NCI-H510A treated with DMSO at 0.1 percent for 48 hours (cell line): ENCODE data around the gene CA11.

Experiments used
- DNase-seq: peaks from one replicate; lab custom pipeline; 2025; lab: John Stamatoyannopoulos, UW

Gene CA11

GRCh38 chr19:48628486-48629296 is 17.3 kb downstream of the CA11 start:
- no peak for DNase-seq

- DNase-seq = no peak
These were observed 18.1 kb downstream of the CA11 start for GRCh38 chr19:48627865-48628314.

DNA sequence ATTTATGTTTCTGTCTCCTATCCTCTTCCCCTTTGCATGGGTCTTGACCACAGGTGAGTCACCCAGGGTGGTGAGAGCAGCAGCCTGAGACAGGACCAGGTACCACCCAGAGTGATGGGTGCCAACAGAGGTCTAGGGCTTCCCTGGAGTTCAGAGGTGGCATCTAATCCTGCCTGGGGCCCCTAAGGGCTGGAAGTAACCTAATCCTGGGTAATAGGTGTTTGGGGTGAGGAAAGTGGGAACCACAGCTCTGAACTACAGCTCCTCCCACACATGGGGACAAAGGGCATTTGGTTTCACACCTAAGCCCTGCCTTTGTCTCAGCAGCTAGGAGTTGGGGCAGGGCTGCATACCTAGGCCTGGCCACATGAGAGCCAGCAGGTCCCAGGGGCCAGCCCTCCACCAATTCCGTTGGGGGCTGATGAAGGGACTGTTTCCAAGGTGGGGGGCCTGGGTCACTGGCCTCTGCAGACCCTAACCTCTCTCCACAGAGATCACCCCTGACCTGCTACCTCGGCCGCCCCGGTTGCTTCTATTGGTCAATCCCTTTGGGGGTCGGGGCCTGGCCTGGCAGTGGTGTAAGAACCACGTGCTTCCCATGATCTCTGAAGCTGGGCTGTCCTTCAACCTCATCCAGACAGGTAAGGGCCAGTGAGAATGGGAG is 18.7 kb downstream of the CA11 start:
- DNase-seq = no peak

GRCh38 chr19:48625891-48626327 is 20.1 kb downstream of the CA11 start:
- no peak for DNase-seq

GRCh38 chr19:48624791-48625723 is 20.9 kb downstream of the CA11 start:
- DNase-seq = no peak

DNA sequence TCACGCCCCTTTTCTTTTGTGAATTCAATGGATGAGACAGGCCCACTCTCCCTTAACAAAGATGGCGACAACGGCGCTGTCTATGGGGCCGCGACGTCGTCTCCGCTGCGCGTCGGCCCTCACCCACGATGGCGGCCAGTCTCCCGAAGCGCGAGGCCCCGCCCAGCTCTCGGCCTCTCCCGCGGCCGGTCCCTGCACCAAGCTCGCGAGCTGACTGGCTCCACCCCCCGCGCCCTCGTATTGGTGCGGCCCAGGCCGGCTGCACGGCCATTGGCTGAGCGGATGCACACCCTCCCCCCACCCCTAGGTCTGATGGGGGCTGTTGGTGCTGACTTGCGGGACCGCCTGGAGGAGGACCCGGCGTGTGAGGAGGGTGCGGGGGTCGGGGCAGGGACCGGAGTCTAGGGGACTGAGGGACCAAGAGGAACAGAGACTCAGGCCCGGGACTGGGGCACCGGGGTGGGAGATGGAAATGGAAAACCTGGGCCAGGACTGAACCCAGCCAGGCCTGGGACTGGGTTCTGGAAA is 21.9 kb downstream of the CA11 start:
- DNase-seq = peak; percentile 98

GRCh38 chr19:48623556-48624066 is 22.4 kb downstream of the CA11 start:
- DNase-seq = no peak

DNA sequence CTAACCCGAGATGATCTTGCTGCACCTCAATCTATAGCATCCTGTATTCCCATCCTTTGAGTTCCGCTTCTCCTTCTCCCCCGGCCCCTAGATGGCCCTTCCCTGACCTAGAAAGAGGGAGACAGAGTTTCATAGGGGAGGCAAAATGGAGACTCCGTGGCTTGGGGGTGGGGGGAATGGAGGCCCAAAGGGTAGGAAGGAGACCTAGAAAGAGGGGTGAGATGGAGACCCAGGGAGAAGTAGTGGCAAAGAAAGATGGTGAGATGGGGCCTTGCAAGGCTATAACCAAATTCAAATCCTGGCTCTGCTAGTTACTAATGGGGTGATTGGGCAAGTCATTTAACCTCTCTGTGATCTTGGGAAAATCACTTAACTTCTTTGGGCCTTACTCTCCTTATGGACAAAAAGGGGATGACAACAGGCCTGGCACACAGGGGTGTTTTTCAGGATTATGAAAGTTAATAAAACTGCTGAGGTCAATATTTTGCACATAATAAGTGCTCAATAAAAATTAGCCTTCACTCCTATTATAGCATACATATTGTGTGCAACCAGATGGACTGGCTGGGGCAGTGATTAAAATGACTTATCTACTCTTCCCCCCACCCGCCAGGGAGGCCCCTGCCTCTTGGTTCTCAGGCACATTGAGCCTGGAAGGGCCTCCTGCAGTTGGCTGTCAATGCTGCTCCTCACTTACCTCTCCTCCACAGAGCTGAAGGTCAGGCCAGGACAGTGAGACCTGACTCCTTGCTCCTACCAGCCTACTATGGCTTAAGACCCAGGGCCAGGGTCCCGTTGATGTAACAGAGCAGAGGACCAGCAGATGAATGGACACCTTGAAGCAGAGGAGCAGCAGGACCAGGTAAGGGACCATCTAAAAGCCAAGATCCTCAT is 26.0 kb downstream of the CA11 start:
- DNase-seq = no peak

GRCh38 chr19:48618916-48619691 is 26.9 kb downstream of the CA11 start, which contains the start of the genes RPL18 and SPHK2:
TSS of gene RPL18 (minus strand) at chr19:48619178. CDS start at chr19:48619143, 35 bp downstream.
TSS of gene SPHK2 (plus strand) at chr19:48619506. CDS start at chr19:48620515, 1,009 bp downstream.
- DNase-seq = peak; percentile 99

GRCh38 chr19:48618278-48618915 is 27.6 kb downstream of the CA11 start:
- DNase-seq = no peak

DNA sequence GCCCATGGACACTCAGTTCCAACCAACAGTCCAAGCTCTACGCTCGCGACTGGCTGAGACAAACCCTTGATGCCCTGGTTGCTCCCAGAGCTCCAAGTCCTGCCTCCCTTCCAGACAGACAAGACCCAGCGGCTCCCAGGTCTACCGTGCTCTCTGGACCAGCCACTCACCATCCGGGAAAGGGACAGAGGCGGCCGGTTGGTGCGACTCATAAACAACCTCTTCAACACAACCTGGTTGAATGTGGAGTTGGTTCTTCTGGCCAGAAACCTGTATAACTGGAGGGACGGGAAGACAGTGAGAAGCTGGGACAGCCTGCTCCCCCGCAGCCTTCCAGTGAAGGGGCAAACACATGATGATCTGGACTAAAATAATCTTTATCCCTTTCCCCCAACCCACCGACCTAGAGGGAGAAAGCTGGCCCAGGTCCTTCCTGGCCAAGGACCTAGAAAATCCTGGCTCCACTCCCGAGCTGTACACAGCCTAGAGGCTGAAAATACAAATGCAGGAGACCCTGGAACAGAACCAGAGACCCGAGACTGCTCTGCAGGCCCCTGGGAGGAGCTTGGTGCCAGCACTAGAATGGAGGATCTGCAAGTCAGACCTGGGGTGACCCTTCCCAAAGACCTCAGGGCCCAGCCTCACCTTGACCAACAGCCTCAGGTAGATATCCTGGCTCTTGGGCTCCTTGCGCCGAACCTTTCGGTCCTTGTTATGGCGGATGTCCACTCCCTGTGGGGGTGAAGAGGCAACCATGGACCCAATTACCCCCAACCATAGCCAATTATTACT is 28.6 kb downstream of the CA11 start:
- no peak for DNase-seq

DNA sequence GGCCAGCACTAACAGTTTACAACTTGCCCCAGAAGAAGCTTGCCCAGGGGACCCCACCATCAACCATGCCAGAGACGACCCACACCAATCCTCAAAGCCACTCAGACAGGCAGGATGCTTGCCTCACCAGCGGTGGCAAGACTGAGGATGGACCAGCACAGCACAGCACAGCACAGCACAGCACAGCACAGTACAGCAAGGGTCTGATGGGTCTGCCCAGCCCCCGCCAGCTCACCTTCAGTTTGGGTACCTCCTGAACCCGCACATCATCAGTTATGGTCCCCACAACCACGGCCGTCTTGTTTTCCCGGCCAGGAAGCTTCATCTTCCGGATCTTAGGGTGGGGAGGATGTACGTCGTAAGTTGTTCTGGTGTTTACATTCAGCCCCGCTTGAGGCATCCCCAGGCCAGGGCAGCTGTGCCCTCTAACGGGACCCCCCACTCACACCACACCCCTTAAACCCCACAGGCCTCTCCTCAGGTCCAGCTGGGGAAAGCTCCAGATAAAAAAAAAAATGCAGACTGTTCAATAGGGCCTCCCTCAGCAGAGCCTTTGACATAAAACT is 29.4 kb downstream of the CA11 start:
- DNase-seq = no peak

DNA sequence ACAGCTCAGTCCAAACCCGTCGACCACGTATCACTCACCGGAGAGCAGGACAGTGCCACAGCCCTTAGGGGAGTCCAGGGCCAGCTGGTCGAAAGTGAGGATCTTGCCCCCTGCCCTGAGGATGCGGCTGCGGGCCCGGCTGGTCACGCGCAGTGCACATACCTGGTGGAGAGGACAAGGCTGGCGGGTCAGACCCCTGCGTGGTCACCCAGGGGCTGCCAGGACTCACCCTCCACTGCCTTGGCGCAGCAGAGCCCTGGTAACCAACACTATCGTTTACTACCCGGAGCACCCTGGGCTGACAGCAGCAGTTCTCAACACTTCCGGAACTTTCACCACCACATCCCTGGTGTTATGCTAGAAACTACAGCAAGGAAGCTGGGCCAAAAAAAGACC is 29.9 kb downstream of the CA11 start:
- DNase-seq = no peak

GRCh38 chr19:48615231-48616040 is 30.6 kb downstream of the CA11 start:
- no peak for DNase-seq

DNA sequence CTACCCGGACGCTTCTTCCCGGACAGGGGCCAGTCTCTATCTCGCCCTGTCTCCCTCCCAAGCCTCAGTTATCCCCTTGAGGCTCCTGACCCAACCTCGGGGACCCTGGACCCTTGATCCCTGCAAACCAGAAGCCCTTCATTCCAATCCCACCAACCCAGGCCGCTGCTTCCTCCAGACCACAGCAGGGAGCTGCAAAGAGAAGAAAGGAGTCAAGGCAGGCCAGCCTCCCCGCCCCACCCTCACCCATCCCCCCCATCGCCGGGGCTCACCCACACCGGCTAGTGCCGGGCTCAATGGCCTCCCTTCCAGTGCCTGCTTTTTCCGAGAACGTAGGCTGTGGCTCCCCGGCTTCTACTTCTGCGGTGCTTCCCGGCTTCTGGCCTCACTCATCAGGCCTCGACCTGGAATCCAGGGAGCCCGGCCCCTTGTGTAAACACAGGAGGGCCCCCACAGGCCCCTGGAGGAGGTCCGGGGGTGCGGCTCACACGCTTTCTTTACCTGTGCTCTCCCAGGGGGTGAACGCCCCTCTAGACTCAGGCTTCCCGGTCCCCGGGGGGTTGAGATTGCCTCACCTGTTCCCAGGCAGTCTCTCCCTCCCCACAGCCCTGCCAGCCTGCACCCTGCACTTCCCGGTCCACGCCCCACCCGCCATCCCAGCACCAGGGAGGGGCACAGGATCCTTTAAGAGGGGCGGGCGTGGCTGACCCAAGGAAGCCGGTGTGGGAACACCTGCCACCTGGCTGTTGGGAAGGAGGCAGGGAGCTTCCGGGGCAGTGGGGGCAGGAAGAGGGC is 31.4 kb downstream of the CA11 start, which contains the start of gene FAM83E:
FAM83E (minus strand) TSS at position 641 of the 795 bp plus-strand sequence. CDS start 1,704 bp downstream, outside the sequence.
- peak; percentile 76 for DNase-seq

DNA sequence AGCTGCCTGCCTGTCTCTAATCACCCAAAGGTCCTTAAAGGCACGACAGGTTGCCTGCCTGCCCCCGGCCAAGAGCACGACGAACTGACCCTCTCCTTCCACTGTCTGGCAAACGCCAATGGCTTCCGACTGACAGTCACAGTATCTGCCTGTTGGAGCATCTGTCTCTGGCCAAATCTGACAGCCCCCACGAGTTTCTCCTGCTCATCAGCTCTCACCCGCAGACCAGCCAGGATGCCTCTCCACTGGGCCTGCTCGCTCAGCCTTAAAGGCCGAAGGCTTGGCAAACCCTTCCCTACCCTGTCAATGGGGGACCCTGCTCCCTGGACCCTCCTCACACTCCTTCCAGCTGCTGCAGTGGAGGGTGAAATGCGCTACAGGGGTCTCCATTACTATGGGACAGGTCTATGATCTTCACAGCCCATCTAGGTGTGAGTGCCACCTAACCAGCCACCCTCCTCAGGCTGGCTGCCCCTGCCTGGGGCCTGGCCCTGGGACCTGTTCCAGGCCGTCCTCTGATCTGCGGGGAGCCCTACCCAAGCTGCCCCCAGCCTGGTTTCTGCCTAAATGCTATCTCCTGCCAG is 32.0 kb downstream of the CA11 start:
- no peak for DNase-seq
